ENCODE measurements around the gene METTL27. TPM values are rescaled to one million over a fixed set of nuclear protein-coding genes. Genes with fewer than 3 reads are reported as not detected.

The METTL27 gene
- polyA plus RNA-seq, 1 experiment: 1.5 TPM

DNA sequence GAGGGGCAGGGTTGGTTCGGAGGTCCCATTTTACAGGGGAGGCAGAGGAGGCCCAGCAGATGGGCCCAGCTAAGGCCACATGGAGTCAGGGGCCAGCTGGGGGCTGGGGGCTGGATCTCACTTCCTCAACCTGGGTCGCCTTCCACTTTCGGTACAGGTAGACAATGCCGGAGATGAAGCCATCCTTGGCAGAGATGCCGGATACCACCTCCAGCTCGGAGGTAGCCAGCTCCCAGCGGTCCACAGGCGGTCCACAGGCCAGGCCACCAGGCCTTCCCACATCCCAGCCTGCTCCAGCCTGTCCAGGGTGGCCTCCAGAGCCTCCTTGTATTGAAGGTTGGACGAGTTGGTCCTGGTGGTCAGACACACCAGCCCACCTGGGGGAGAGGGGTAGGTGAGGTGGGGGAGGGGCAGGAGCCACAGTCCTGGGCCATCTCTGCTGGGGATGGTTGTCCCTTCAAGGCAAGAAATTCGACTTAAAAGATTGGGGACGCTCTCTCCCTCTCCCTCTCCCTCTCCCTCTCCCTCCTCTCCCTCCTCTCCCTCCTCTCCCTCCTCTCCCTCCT lies 7.6 kb downstream of the METTL27 start:
- Histone ChIP-seq H3K27me3 (ENCODE audit: control insufficient read depth, insufficient read depth, low read length) (no peaks in the 10 kb centered on the region), H3K36me3 (ENCODE audit: control insufficient read depth, insufficient read depth, low read length) (no peaks in the 10 kb centered on the region), H3K4me3 (ENCODE audit: low read depth, low read length) (no peak overlapping the region)
- ChIA-PET POLR2A (no interaction called here), CTCF (interaction anchor here (1.1 kb wide), 1 partner anchor 21 kb away, joined by 3 read pairs; no protein-coding TSS in a partner anchor)
- DNase-seq (ENCODE audit: low read depth): no peak
- TF ChIP-seq, protein P1, sequence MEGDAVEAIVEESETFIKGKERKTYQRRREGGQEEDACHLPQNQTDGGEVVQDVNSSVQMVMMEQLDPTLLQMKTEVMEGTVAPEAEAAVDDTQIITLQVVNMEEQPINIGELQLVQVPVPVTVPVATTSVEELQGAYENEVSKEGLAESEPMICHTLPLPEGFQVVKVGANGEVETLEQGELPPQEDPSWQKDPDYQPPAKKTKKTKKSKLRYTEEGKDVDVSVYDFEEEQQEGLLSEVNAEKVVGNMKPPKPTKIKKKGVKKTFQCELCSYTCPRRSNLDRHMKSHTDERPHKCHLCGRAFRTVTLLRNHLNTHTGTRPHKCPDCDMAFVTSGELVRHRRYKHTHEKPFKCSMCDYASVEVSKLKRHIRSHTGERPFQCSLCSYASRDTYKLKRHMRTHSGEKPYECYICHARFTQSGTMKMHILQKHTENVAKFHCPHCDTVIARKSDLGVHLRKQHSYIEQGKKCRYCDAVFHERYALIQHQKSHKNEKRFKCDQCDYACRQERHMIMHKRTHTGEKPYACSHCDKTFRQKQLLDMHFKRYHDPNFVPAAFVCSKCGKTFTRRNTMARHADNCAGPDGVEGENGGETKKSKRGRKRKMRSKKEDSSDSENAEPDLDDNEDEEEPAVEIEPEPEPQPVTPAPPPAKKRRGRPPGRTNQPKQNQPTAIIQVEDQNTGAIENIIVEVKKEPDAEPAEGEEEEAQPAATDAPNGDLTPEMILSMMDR (IDR thresholded peaks at IDR 0.05; ENCODE audit: insufficient read depth, low read depth, low read length): no peak

DNA sequence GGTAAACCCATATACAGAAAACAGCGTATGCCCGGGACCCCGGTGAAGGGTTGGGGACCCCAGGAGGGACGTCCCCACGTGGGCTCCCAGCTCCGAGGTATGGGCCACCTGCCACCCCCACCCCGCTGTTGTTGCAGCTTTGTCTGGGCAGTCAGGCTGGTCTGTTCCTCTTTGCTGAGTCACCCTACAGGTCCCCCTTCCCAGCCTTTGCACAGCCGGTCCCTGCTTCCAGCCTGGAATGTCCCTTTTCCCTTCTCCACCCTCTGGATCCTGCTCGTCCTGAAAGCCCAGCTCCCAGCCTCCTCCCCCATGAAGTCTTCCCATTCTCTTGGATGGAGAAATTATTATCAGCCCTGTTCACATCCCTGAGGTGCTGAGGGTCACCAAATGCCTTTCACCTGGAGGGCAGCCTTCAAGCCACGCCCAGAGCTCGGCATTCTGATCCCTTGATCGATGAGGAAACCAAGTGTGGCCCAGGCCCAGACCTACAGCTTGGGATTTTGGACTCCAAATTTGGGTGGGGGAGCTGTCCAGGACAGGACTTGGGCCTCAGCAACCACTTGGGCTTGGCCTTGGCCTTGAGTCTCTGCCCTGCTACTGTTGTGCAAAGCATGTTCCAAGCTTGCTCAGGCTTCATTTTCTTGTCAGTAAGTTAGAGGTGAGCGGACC lies 8.9 kb downstream of the METTL27 start:
- no peaks in the 10 kb centered on the region for H3K27me3 ChIP-seq (ENCODE audit: control insufficient read depth, insufficient read depth, low read length)
- no peak overlapping the region for H3K4me3 ChIP-seq (ENCODE audit: low read depth, low read length)
- TF ChIP-seq, protein P1 (IDR thresholded peaks at IDR 0.05; ENCODE audit: insufficient read depth, low read depth, low read length): no peak
- DNase-seq (ENCODE audit: low read depth): no peak
- POLR2A ChIA-PET: no interaction called here
- CTCF ChIA-PET: interaction anchor here (0.6 to 1.2 kb wide), 5 partner anchors 9 to 22 kb away, joined by 3 read pairs; partner anchors contain the start of gene METTL27
- H3K36me3 ChIP-seq (ENCODE audit: control insufficient read depth, insufficient read depth, low read length): no peaks in the 10 kb centered on the region

DNA sequence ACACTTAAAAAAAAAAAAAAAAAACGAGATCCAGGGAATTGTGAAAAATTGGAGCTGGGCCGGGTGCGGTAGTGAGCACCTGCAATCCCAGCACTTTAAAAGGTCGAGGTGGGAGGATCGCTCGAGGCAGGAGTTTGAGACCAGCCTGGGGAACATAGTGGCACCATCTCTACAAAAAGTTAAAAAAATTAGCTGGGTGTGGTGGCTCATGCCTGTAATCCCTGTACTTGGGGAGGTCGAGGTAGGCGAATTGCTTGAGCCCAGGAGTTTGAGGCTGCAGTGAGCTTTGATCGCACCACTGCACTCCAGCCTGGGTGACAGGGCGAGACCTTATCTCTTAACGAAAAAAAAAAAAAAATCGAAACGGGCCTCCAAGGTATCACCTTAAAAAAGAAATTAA lies 9.5 kb downstream of the METTL27 start:
- CTCF ChIA-PET: interaction anchor here (0.6 to 1.1 kb wide), 3 partner anchors 9 to 161 kb away, joined by 3 read pairs; partner anchors contain the start of gene METTL27
- POLR2A ChIA-PET: no interaction called here

DNA sequence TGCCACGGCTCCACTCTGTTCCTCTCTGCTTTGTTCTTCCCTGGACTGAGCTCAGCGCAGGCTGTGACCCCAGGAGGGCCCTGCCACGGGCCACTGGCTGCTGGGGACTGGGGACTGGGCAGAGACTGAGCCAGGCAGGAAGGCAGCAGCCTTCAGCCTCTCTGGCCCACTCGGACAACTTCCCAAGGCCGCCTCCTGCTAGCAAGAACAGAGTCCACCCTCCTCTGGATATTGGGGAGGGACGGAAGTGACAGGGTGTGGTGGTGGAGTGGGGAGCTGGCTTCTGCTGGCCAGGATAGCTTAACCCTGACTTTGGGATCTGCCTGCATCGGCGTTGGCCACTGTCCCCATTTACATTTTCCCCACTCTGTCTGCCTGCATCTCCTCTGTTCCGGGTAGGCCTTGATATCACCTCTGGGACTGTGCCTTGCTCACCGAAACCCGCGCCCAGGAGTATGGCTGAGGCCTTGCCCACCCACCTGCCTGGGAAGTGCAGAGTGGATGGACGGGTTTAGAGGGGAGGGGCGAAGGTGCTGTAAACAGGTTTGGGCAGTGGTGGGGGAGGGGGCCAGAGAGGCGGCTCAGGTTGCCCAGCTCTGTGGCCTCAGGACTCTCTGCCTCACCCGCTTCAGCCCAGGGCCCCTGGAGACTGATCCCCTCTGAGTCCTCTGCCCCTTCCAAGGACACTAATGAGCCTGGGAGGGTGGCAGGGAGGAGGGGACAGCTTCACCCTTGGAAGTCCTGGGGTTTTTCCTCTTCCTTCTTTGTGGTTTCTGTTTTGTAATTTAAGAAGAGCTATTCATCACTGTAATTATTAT lies 10.3 kb downstream of the METTL27 start:
- no peak overlapping the region for H3K4me3 ChIP-seq (ENCODE audit: low read depth, low read length)
- POLR2A ChIA-PET: no interaction called here
- DNase-seq (ENCODE audit: low read depth): no peak
- no peaks in the 10 kb centered on the region for H3K27me3 ChIP-seq (ENCODE audit: control insufficient read depth, insufficient read depth, low read length)
- TF ChIP-seq, protein P1 (IDR thresholded peaks at IDR 0.05; ENCODE audit: insufficient read depth, low read depth, low read length): no peak
- no peaks in the 10 kb centered on the region for H3K36me3 ChIP-seq (ENCODE audit: control insufficient read depth, insufficient read depth, low read length)
- CTCF ChIA-PET: interaction anchor here (0.6 to 1.1 kb wide), 2 partner anchors 23 to 160 kb away, joined by 3 read pairs; no protein-coding TSS in a partner anchor

More for the DNA sequence above, 9.5 kb downstream of the METTL27 start:
- no peak for DNase-seq (ENCODE audit: low read depth)
- Histone ChIP-seq H3K4me3 (ENCODE audit: low read depth, low read length) (no peak overlapping the region), H3K27me3 (ENCODE audit: control insufficient read depth, insufficient read depth, low read length) (no peaks in the 10 kb centered on the region), H3K36me3 (ENCODE audit: control insufficient read depth, insufficient read depth, low read length) (no peaks in the 10 kb centered on the region)
- TF ChIP-seq, protein P1 (IDR thresholded peaks at IDR 0.05; ENCODE audit: insufficient read depth, low read depth, low read length): no peak

DNA sequence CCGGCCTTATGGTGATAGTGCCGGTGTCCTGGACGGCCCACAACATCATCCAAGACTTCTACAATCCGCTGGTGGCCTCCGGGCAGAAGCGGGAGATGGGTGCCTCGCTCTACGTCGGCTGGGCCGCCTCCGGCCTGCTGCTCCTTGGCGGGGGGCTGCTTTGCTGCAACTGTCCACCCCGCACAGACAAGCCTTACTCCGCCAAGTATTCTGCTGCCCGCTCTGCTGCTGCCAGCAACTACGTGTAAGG lies 10.8 kb downstream of the METTL27 start:
- no peak for DNase-seq (ENCODE audit: low read depth)
- TF ChIP-seq, protein P1 (IDR thresholded peaks at IDR 0.05; ENCODE audit: insufficient read depth, low read depth, low read length): no peak
- no peaks in the 10 kb centered on the region for H3K27me3 ChIP-seq (ENCODE audit: control insufficient read depth, insufficient read depth, low read length)
- no peaks in the 10 kb centered on the region for H3K36me3 ChIP-seq (ENCODE audit: control insufficient read depth, insufficient read depth, low read length)
- POLR2A ChIA-PET: no interaction called here
- H3K4me3 ChIP-seq (ENCODE audit: low read depth, low read length): no peak overlapping the region
- CTCF ChIA-PET: no interaction called here
